ENCODE results near the gene RAVER1.

GRCh38 chr19:10379880-10380312 lies 46.6 kb upstream of the RAVER1 start:
- TF ChIP-seq, protein P1, sequence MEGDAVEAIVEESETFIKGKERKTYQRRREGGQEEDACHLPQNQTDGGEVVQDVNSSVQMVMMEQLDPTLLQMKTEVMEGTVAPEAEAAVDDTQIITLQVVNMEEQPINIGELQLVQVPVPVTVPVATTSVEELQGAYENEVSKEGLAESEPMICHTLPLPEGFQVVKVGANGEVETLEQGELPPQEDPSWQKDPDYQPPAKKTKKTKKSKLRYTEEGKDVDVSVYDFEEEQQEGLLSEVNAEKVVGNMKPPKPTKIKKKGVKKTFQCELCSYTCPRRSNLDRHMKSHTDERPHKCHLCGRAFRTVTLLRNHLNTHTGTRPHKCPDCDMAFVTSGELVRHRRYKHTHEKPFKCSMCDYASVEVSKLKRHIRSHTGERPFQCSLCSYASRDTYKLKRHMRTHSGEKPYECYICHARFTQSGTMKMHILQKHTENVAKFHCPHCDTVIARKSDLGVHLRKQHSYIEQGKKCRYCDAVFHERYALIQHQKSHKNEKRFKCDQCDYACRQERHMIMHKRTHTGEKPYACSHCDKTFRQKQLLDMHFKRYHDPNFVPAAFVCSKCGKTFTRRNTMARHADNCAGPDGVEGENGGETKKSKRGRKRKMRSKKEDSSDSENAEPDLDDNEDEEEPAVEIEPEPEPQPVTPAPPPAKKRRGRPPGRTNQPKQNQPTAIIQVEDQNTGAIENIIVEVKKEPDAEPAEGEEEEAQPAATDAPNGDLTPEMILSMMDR (IDR thresholded peaks at IDR 0.05 in 2 of 3, conservative IDR thresholded peaks at IDR 0.05 in 1 of 3; ENCODE audit: control insufficient read depth in 2 of 3, extremely low read depth in 1 of 3, insufficient read depth in 1 of 3, low read depth in 3 of 3, low read length in 3 of 3): no peak
- TF ChIP-seq POLR2AphosphoS5 (IDR thresholded peaks at IDR 0.05; ENCODE audit: low read length) (no peak), JUNB (IDR thresholded peaks at IDR 0.05) (no peak), POLR2A (IDR thresholded peaks at IDR 0.05; ENCODE audit: low read depth, low read length) (no peak), HCFC1 (IDR thresholded peaks at IDR 0.05; ENCODE audit: low read length) (no peak), EZH2 (IDR thresholded peaks at IDR 0.05; ENCODE audit: borderline replicate concordance, control insufficient read depth, low read depth, low read length) (no peak), EP300 (IDR thresholded peaks at IDR 0.05; ENCODE audit: borderline replicate concordance in 1 of 2, control insufficient read depth in 1 of 2, low read depth in 2 of 2, low read length in 2 of 2) (no peak), SRF (IDR thresholded peaks at IDR 0.05; ENCODE audit: low read depth in 2 of 2, low read length in 2 of 2) (no peak), ZNF24 (IDR thresholded peaks at IDR 0.05) (no peak), BACH1 (IDR thresholded peaks at IDR 0.05; ENCODE audit: borderline replicate concordance) (no peak), ATF2 (IDR thresholded peaks at IDR 0.05; ENCODE audit: low read length) (no peak)
- TF ChIP-seq, protein P2, sequence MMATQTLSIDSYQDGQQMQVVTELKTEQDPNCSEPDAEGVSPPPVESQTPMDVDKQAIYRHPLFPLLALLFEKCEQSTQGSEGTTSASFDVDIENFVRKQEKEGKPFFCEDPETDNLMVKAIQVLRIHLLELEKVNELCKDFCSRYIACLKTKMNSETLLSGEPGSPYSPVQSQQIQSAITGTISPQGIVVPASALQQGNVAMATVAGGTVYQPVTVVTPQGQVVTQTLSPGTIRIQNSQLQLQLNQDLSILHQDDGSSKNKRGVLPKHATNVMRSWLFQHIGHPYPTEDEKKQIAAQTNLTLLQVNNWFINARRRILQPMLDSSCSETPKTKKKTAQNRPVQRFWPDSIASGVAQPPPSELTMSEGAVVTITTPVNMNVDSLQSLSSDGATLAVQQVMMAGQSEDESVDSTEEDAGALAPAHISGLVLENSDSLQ (IDR thresholded peaks at IDR 0.05): no peak

Data from GM12878 (cell line).